Sigmoid colon (tissue), 7 donors: ENCODE data around the gene INO80D. TPM values are rescaled to one million over a fixed set of nuclear protein-coding genes. Genes with fewer than 3 reads are reported as not detected.
"Not testable (repeated sequence)": the region's sequence is repeated elsewhere in the genome, so short reads cannot be mapped to it uniquely, and the experiment has no call there.

Source experiments
- DNase-seq: peaks from one replicate; pipeline ENCODE4 v3.0.0-alpha.2; 2019
- H3K27ac ChIP-seq, 4 donors: fragments of 200-600 bp; sonication (generic); one replicate each; pipeline ENCODE4 v1.5.1; 2016 to 2019; ENCODE audit warnings: mild to moderate bottlenecking in 1 of 4
- H3K27me3 ChIP-seq, 3 donors: fragments of 200-600 bp; sonication (generic); one replicate each; pipeline ENCODE4 v1.5.1; 2019; ENCODE audit warnings: mild to moderate bottlenecking in 1 of 3
- H3K36me3 ChIP-seq, 4 donors: fragments of 200-600 bp; sonication (generic); one replicate each; pipeline ENCODE4 v1.5.1; 2016 to 2019
- H3K4me1 ChIP-seq, 4 donors: fragments of 200-600 bp; sonication (generic); one replicate each; pipeline ENCODE4 v1.5.1; 2017 to 2019
- H3K4me3 ChIP-seq, 4 donors: fragments of 200-600 bp; sonication (generic); one replicate each; pipeline ENCODE4 v1.5.1; 2017 to 2019; ENCODE audit warnings: mild to moderate bottlenecking in 2 of 4, moderate library complexity in 1 of 4
- H3K9me3 ChIP-seq, 4 donors: fragments of 200-600 bp in 3 of 4; sonication (generic) in 3 of 4; one replicate each; pipeline versions ENCODE4 v1.5.1 to v1.6.1; 2013 to 2019
- CTCF ChIP-seq, 4 experiments: fragments of 450-650 bp in 3 of 4; fragments of 200-600 bp in 1 of 4; IDR thresholded peaks; one replicate each; pipeline ENCODE4 v1.5.1; 2016 to 2019; ENCODE audit warnings: antibody characterized with exemption in 4 of 4, mild to moderate bottlenecking in 3 of 4, moderate library complexity in 2 of 4
- EP300 ChIP-seq, 4 donors: sonication (generic); formaldehyde crosslinking; IDR thresholded peaks; one replicate each; pipeline ENCODE4 v1.6.1; 2017; ENCODE audit warnings: antibody characterized with exemption in 4 of 4
- POLR2A ChIP-seq, 2 donors: fragments of 450-650 bp; IDR thresholded peaks; one replicate each; pipeline ENCODE4 v1.6.1; 2016; ENCODE audit warnings: antibody characterized with exemption in 2 of 2, mild to moderate bottlenecking in 2 of 2, moderate library complexity in 2 of 2
- POLR2AphosphoS5 ChIP-seq, 4 donors: sonication (generic); formaldehyde crosslinking; IDR thresholded peaks; one replicate each; pipeline ENCODE4 v1.6.1; 2017; ENCODE audit warnings: antibody characterized with exemption in 4 of 4
- WGBS, 2 donors: extraction: QIAGEN DNeasy Blood & Tissue Kit; methylation state at CpG; one replicate each; pipeline ENCODE4 v1.1.7; 2013; 5-methylcytosine and 5-hydroxymethylcytosine counted together
- intact Hi-C: fragments of 100-400 bp; cut with DNase I; formaldehyde crosslinking; loops from one replicate; pipeline ENCODE4 v1.15.1; 2023
- polyA plus RNA-seq, 3 donors: library from polyadenylated mRNA; stranded (reverse); fragments of 200-250 nt; gene quantifications; one replicate each; pipeline ENCODE4 v1.2.3, GENCODE V29; 2013
- total RNA-seq, 4 donors: library from RNA; depleted of rRNA; stranded (reverse); fragments of >200 nt; gene quantifications; one replicate each; pipeline ENCODE4 v1.1.0, GENCODE V29; 2016
- donor health status: healthy with polysubstance abuse.
- donor health status: Bipolar disorder and iron deficiency.
- donor health status: healthy.

The INO80D gene
- total and polyA plus RNA-seq, 7 donors: 1.2 to 19.8 (median 13.0) TPM

GRCh38 chr2:206023183-206023582, 62.8 kb downstream of the INO80D start:
- DNase-seq: no peak
- Histone ChIP-seq H3K4me1 (no peaks in the 10 kb centered on the region), H3K9me3 (no peaks in the 10 kb centered on the region), H3K36me3 (peaks cover 0 to 35% (median 9%) of the 10 kb centered on the region in 4 donors), H3K27me3 (no peaks in the 10 kb centered on the region), H3K27ac (no peak overlapping the region), H3K4me3 (no peak overlapping the region)
- intact Hi-C loops: no loop called here
- no peak for TF ChIP-seq EP300 (IDR thresholded peaks at IDR 0.05)
- no peak for TF ChIP-seq CTCF (IDR thresholded peaks at IDR 0.05)
- TF ChIP-seq POLR2AphosphoS5 (IDR thresholded peaks at IDR 0.05): no peak
- TF ChIP-seq POLR2A (IDR thresholded peaks at IDR 0.05): no peak
- WGBS, 2 donors: 89 to 90% methylated on average over 8 of the region's 8 CpGs

GRCh38 chr2:206020171-206020570, 65.8 kb downstream of the INO80D start:
- TF ChIP-seq EP300 (IDR thresholded peaks at IDR 0.05): no peak
- TF ChIP-seq POLR2AphosphoS5 (IDR thresholded peaks at IDR 0.05): no peak
- no peak for TF ChIP-seq CTCF (IDR thresholded peaks at IDR 0.05)
- no peak for TF ChIP-seq POLR2A (IDR thresholded peaks at IDR 0.05)
- intact Hi-C loops: no loop called here
- no peaks in the 10 kb centered on the region for H3K9me3 ChIP-seq
- no peak for DNase-seq
- WGBS, 2 donors: 97% methylated on average over 2 of the region's 2 CpGs
- no peaks in the 10 kb centered on the region for H3K27me3 ChIP-seq
- H3K4me3 ChIP-seq: no peak overlapping the region
- no peak overlapping the region for H3K27ac ChIP-seq
- no peaks in the 10 kb centered on the region for H3K4me1 ChIP-seq
- peaks cover 0 to 58% (median 17%) of the 10 kb centered on the region in 4 donors for H3K36me3 ChIP-seq

GRCh38 chr2:206015746-206016145, 70.2 kb downstream of the INO80D start:
- intact Hi-C loops, H3K9me3 ChIP-seq, H3K27me3 ChIP-seq, H3K4me1 ChIP-seq, DNase-seq, H3K4me3 ChIP-seq, H3K27ac ChIP-seq: not testable (repeated sequence)
- peaks cover 0 to 81% (median 25%) of the 10 kb centered on the region in 4 donors for H3K36me3 ChIP-seq
- 98 to 99% methylated on average over 2 of the region's 2 CpGs for WGBS, 2 donors

GRCh38 chr2:206011795-206012194, 74.2 kb downstream of the INO80D start:
- Histone ChIP-seq H3K4me3 (no peak overlapping the region), H3K36me3 (peaks cover 11 to 76% (median 25%) of the 10 kb centered on the region in 4 donors), H3K27me3 (no peaks in the 10 kb centered on the region), H3K9me3 (no peaks in the 10 kb centered on the region), H3K27ac (no peak overlapping the region), H3K4me1 (no peaks in the 10 kb centered on the region)
- TF ChIP-seq CTCF (IDR thresholded peaks at IDR 0.05) (no peak), POLR2AphosphoS5 (IDR thresholded peaks at IDR 0.05) (no peak), EP300 (IDR thresholded peaks at IDR 0.05) (no peak)
- WGBS, 2 donors: 93 to 94% methylated on average over 1 of the region's 1 CpG
- intact Hi-C loops: no loop called here
- DNase-seq: no peak

- Histone ChIP-seq H3K4me1 (no peaks in the 10 kb centered on the region), H3K27ac (no peak overlapping the region), H3K9me3 (no peaks in the 10 kb centered on the region), H3K4me3 (no peak overlapping the region), H3K27me3 (no peaks in the 10 kb centered on the region), H3K36me3 (peaks cover 12 to 76% (median 29%) of the 10 kb centered on the region in 4 donors)
- intact Hi-C loops: no loop called here
- 93 to 98% methylated on average over 4 of the region's 4 CpGs for WGBS, 2 donors
- no peak for DNase-seq
- TF ChIP-seq POLR2A (IDR thresholded peaks at IDR 0.05): no peak
- TF ChIP-seq EP300 (IDR thresholded peaks at IDR 0.05): no peak
- no peak for TF ChIP-seq CTCF (IDR thresholded peaks at IDR 0.05)
- no peak for TF ChIP-seq POLR2AphosphoS5 (IDR thresholded peaks at IDR 0.05)
Measured at GRCh38 chr2:206011018-206011614, 74.9 kb downstream of the INO80D start.
